Measurements from ENCODE around the gene DHX15. TPM values are rescaled to one million over a fixed set of nuclear protein-coding genes. Genes with fewer than 3 reads are reported as not detected.

DHX15 gene
- total RNA-seq, 1 experiment from 2014 or later = 287 TPM

GRCh38 chr4:24599275-24599674, 14.9 kb upstream of the DHX15 start:
- Histone ChIP-seq H4K91ac (ENCODE audit: insufficient read length, low read depth, low read length) (no peak overlapping the region), H3K18ac (ENCODE audit: insufficient read length, low read depth, low read length) (no peak overlapping the region), H3K79me2 (ENCODE audit: insufficient read depth, low read length) (no peaks in the 10 kb centered on the region), H3K27ac (ENCODE audit: insufficient read length, low read depth, low read length) (no peak overlapping the region), H3K9me3 (ENCODE audit: control insufficient read depth, low read depth, low read length) (no peaks in the 10 kb centered on the region), H3K4me2 (ENCODE audit: insufficient read depth, insufficient read length, low read length) (no peak overlapping the region), H2BK12ac (ENCODE audit: insufficient read length, low read depth, low read length) (no peak overlapping the region), H4K5ac (ENCODE audit: insufficient read length, low read depth, low read length) (no peak overlapping the region), H4K8ac (replicated peaks; ENCODE audit: insufficient read length, low read depth, low read length) (no peak overlapping the region), H2BK5ac (ENCODE audit: insufficient read length, low read length) (no peak overlapping the region), H2AFZ (ENCODE audit: low read length) (no peak overlapping the region), H3K4ac (ENCODE audit: low read depth, low read length) (no peak overlapping the region), H4K20me1 (ENCODE audit: control insufficient read depth, insufficient read depth, insufficient read length) (no peaks in the 10 kb centered on the region), H3K56ac (ENCODE audit: insufficient read length, low read depth, low read length) (no peak overlapping the region), H3K14ac (ENCODE audit: insufficient read depth, low read length) (no peak overlapping the region), H3K27me3 (ENCODE audit: insufficient read depth, low read length) (no peaks in the 10 kb centered on the region), H2BK120ac (ENCODE audit: low read depth, low read length, poor library complexity, severe bottlenecking) (no peak overlapping the region), H3K4me1 (ENCODE audit: insufficient read depth, low read length) (no peaks in the 10 kb centered on the region; the same call in 1 of the 2 replicates), H3K79me1 (ENCODE audit: insufficient read depth, low read depth, low read length, poor library complexity, severe bottlenecking) (no peaks in the 10 kb centered on the region), H3K23me2 (ENCODE audit: insufficient read length, low read depth, low read length, poor library complexity, severe bottlenecking) (no peaks in the 10 kb centered on the region), H2BK20ac (ENCODE audit: low read depth, low read length, poor library complexity, severe bottlenecking) (no peak overlapping the region), H2AK5ac (ENCODE audit: insufficient read length, low read length) (no peak overlapping the region), H2BK15ac (ENCODE audit: low read depth, low read length) (no peak overlapping the region), H3K23ac (ENCODE audit: insufficient read length, low read depth, low read length) (no peak overlapping the region), H3K9ac (ENCODE audit: extremely low read depth, insufficient read length, low read length) (no peak overlapping the region), H3T11ph (ENCODE audit: low read length) (no peak overlapping the region)
- peaks cover 0 to 2% (median 0%) of the 10 kb centered on the region in 3 experiments; a peak in 1 of 7 replicates for H3K36me3 Mint-ChIP-seq (ENCODE audit: insufficient read depth in 1 of 3, low read depth in 3 of 3)
- TF ChIP-seq, protein P1, sequence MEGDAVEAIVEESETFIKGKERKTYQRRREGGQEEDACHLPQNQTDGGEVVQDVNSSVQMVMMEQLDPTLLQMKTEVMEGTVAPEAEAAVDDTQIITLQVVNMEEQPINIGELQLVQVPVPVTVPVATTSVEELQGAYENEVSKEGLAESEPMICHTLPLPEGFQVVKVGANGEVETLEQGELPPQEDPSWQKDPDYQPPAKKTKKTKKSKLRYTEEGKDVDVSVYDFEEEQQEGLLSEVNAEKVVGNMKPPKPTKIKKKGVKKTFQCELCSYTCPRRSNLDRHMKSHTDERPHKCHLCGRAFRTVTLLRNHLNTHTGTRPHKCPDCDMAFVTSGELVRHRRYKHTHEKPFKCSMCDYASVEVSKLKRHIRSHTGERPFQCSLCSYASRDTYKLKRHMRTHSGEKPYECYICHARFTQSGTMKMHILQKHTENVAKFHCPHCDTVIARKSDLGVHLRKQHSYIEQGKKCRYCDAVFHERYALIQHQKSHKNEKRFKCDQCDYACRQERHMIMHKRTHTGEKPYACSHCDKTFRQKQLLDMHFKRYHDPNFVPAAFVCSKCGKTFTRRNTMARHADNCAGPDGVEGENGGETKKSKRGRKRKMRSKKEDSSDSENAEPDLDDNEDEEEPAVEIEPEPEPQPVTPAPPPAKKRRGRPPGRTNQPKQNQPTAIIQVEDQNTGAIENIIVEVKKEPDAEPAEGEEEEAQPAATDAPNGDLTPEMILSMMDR (conservative IDR thresholded peaks at IDR 0.05) = no peak
- peaks cover 11 to 27% of the 10 kb centered on the region in 2 experiments for H3K4me1 Mint-ChIP-seq
- H3K27ac Mint-ChIP-seq = no peak overlapping the region
- no peak overlapping the region for H3K4me3 Mint-ChIP-seq
- DNase-seq = no peak
- WGBS (ENCODE audit: extremely low coverage, insufficient read length, low lambda C conversion rate) = no CpG with 5 or more reads among the region's 22 CpGs
- H3K9me3 Mint-ChIP-seq = no peaks in the 10 kb centered on the region; a peak in 2 of 5 replicates
- H3K27me3 Mint-ChIP-seq (ENCODE audit: low read depth) = no peaks in the 10 kb centered on the region
